Measurements from ENCODE around the gene SPAG16. TPM values are rescaled to one million over a fixed set of nuclear protein-coding genes. Genes with fewer than 3 reads are reported as not detected.

The SPAG16 gene
- total RNA-seq, 2 donors from 2014 or later: 8.2 to 9.0 TPM

- H3K4me1 Mint-ChIP-seq (ENCODE audit: low read depth): peaks cover 12% of the 10 kb centered on the region
- no peak overlapping the region for H3K27ac Mint-ChIP-seq
- H3K36me3 Mint-ChIP-seq (ENCODE audit: insufficient read depth in 2 of 2): peaks cover 3 to 8% of the 10 kb centered on the region in 2 donors
- DNase-seq (no peak), ATAC-seq (replicated peaks in 1 of 2) (no peak)
- no peak overlapping the region for H3K4me3 Mint-ChIP-seq
- peaks cover 0 to 2% of the 10 kb centered on the region in 2 donors for H3K9me3 Mint-ChIP-seq
- H3K27me3 Mint-ChIP-seq (ENCODE audit: low read depth): no peaks in the 10 kb centered on the region
These were observed 4.3 kb upstream of the SPAG16 start for GRCh38 chr2:213279971-213280370.

GRCh38 chr2:213281156-213281555 is 3.1 kb upstream of the SPAG16 start:
- Mint-ChIP-seq H3K27ac (no peak overlapping the region), H3K4me1 (ENCODE audit: low read depth) (peaks cover 24% of the 10 kb centered on the region), H3K4me3 (no peak overlapping the region), H3K9me3 (peaks cover 0 to 2% of the 10 kb centered on the region in 2 donors), H3K36me3 (ENCODE audit: insufficient read depth in 2 of 2) (peaks cover 3 to 8% of the 10 kb centered on the region in 2 donors), H3K27me3 (ENCODE audit: low read depth) (no peaks in the 10 kb centered on the region)
- DNase-seq: no peak
- no peak for ATAC-seq (replicated peaks in 1 of 2)

GRCh38 chr2:213285404-213285803 is 1.1 kb downstream of the SPAG16 start:
- Mint-ChIP-seq H3K9me3 (no peaks in the 10 kb centered on the region), H3K4me3 (peak overlapping the region in 1 of 2 donors; percentile 88), H3K27me3 (ENCODE audit: low read depth) (no peaks in the 10 kb centered on the region), H3K36me3 (ENCODE audit: insufficient read depth in 2 of 2) (peaks cover 0 to 1% of the 10 kb centered on the region in 2 donors), H3K4me1 (ENCODE audit: low read depth) (peaks cover 34% of the 10 kb centered on the region), H3K27ac (peak overlapping the region; percentile 46)
- no peak for ATAC-seq (replicated peaks in 1 of 2)
- DNase-seq: no peak

- peak overlapping the region; percentile 70 for H3K27ac Mint-ChIP-seq
- DNase-seq (no peak), ATAC-seq (replicated peaks in 1 of 2) (no peak)
- H3K4me1 Mint-ChIP-seq (ENCODE audit: low read depth): peaks cover 34% of the 10 kb centered on the region
- H3K36me3 Mint-ChIP-seq (ENCODE audit: insufficient read depth in 2 of 2): peaks cover 0 to 1% of the 10 kb centered on the region in 2 donors
- no peaks in the 10 kb centered on the region for H3K9me3 Mint-ChIP-seq
- no peaks in the 10 kb centered on the region for H3K27me3 Mint-ChIP-seq (ENCODE audit: low read depth)
- peak overlapping the region in 1 of 2 donors; percentile 88 for H3K4me3 Mint-ChIP-seq
These were observed 1.9 kb downstream of the SPAG16 start for GRCh38 chr2:213286161-213286560.

- no peak for ATAC-seq (replicated peaks in 1 of 2)
- H3K4me1 Mint-ChIP-seq (ENCODE audit: low read depth): peaks cover 22% of the 10 kb centered on the region
- H3K27me3 Mint-ChIP-seq (ENCODE audit: low read depth): no peaks in the 10 kb centered on the region
- H3K4me3 Mint-ChIP-seq: no peak overlapping the region
- no peak overlapping the region for H3K27ac Mint-ChIP-seq
- no peaks in the 10 kb centered on the region for H3K9me3 Mint-ChIP-seq
- peaks cover 0 to 1% of the 10 kb centered on the region in 2 donors for H3K36me3 Mint-ChIP-seq (ENCODE audit: insufficient read depth in 2 of 2)
- DNase-seq: no peak
These were observed 4.8 kb downstream of the SPAG16 start for GRCh38 chr2:213288913-213289700.

- DNase-seq: no peak
- Mint-ChIP-seq H3K4me3 (no peak overlapping the region), H3K27me3 (ENCODE audit: low read depth) (no peaks in the 10 kb centered on the region), H3K9me3 (no peaks in the 10 kb centered on the region), H3K4me1 (ENCODE audit: low read depth) (peaks cover 16% of the 10 kb centered on the region), H3K36me3 (ENCODE audit: insufficient read depth in 2 of 2) (peaks cover 0 to 1% of the 10 kb centered on the region in 2 donors), H3K27ac (no peak overlapping the region)
- no peak for ATAC-seq (replicated peaks in 1 of 2)
These were observed 6.2 kb downstream of the SPAG16 start for GRCh38 chr2:213290501-213290900.

GRCh38 chr2:213296270-213296669 is 12.0 kb downstream of the SPAG16 start:
- no peak overlapping the region for H3K27ac Mint-ChIP-seq
- no peaks in the 10 kb centered on the region for H3K36me3 Mint-ChIP-seq (ENCODE audit: insufficient read depth in 2 of 2)
- DNase-seq (no peak), ATAC-seq (replicated peaks in 1 of 2) (no peak)
- no peaks in the 10 kb centered on the region for H3K27me3 Mint-ChIP-seq (ENCODE audit: low read depth)
- no peaks in the 10 kb centered on the region for H3K4me1 Mint-ChIP-seq (ENCODE audit: low read depth)
- no peaks in the 10 kb centered on the region for H3K9me3 Mint-ChIP-seq
- no peak overlapping the region for H3K4me3 Mint-ChIP-seq

- Mint-ChIP-seq H3K27ac (no peak overlapping the region), H3K9me3 (peaks cover 14 to 18% of the 10 kb centered on the region in 2 donors), H3K36me3 (ENCODE audit: insufficient read depth in 2 of 2) (peaks cover 24 to 38% of the 10 kb centered on the region in 2 donors), H3K4me3 (no peak overlapping the region), H3K4me1 (ENCODE audit: low read depth) (no peaks in the 10 kb centered on the region), H3K27me3 (ENCODE audit: low read depth) (no peaks in the 10 kb centered on the region)
- DNase-seq (no peak), ATAC-seq (replicated peaks in 1 of 2) (no peak)
These were observed 22.2 kb downstream of the SPAG16 start for GRCh38 chr2:213306316-213306942.

GRCh38 chr2:213315168-213315876 is 31.1 kb downstream of the SPAG16 start:
- Mint-ChIP-seq H3K9me3 (peaks cover 0 to 1% of the 10 kb centered on the region in 2 donors), H3K27ac (no peak overlapping the region), H3K36me3 (ENCODE audit: insufficient read depth in 2 of 2) (peaks cover 3 to 5% of the 10 kb centered on the region in 2 donors), H3K4me1 (ENCODE audit: low read depth) (no peaks in the 10 kb centered on the region), H3K4me3 (no peak overlapping the region), H3K27me3 (ENCODE audit: low read depth) (no peaks in the 10 kb centered on the region)
- DNase-seq: no peak
- no peak for ATAC-seq (replicated peaks in 1 of 2)

- Mint-ChIP-seq H3K4me1 (ENCODE audit: low read depth) (no peaks in the 10 kb centered on the region), H3K9me3 (peaks cover 0 to 1% of the 10 kb centered on the region in 2 donors), H3K36me3 (ENCODE audit: insufficient read depth in 2 of 2) (peaks cover 3 to 5% of the 10 kb centered on the region in 2 donors), H3K27me3 (ENCODE audit: low read depth) (no peaks in the 10 kb centered on the region), H3K4me3 (no peak overlapping the region), H3K27ac (no peak overlapping the region)
- ATAC-seq (replicated peaks in 1 of 2) (no peak), DNase-seq (no peak)
These were observed 31.9 kb downstream of the SPAG16 start for GRCh38 chr2:213316001-213316735.

- Mint-ChIP-seq H3K36me3 (ENCODE audit: insufficient read depth in 2 of 2) (peaks cover 7% of the 10 kb centered on the region in 2 donors), H3K9me3 (peaks cover 3 to 5% of the 10 kb centered on the region in 2 donors), H3K27ac (no peak overlapping the region), H3K27me3 (ENCODE audit: low read depth) (no peaks in the 10 kb centered on the region), H3K4me1 (ENCODE audit: low read depth) (no peaks in the 10 kb centered on the region), H3K4me3 (no peak overlapping the region)
- ATAC-seq (replicated peaks in 1 of 2) (no peak), DNase-seq (no peak)
These were observed 33.7 kb downstream of the SPAG16 start for GRCh38 chr2:213317929-213318328.

- DNase-seq (no peak), ATAC-seq (replicated peaks in 1 of 2) (no peak)
- Mint-ChIP-seq H3K4me3 (no peak overlapping the region), H3K4me1 (ENCODE audit: low read depth) (no peaks in the 10 kb centered on the region), H3K27ac (no peak overlapping the region), H3K9me3 (peaks cover 3 to 5% of the 10 kb centered on the region in 2 donors), H3K27me3 (ENCODE audit: low read depth) (no peaks in the 10 kb centered on the region), H3K36me3 (ENCODE audit: insufficient read depth in 2 of 2) (peaks cover 8 to 10% of the 10 kb centered on the region in 2 donors)
These were observed 36.3 kb downstream of the SPAG16 start for GRCh38 chr2:213320604-213321003.
